Smooth muscle cell (in vitro differentiated cells): ENCODE data around the gene RFX6. TPM values are rescaled to one million over a fixed set of nuclear protein-coding genes. Genes with fewer than 3 reads are reported as not detected.

Experiments
- DNase-seq: peaks from one replicate; lab custom pipeline; 2025; ENCODE audit not compliant: unreplicated experiment; lab: John Stamatoyannopoulos, UW
- H2AFZ ChIP-seq: fragments of 200-600 bp; sonication (generic); 2 replicates; pipeline ENCODE4 v1.6.0; 2016; ENCODE audit warnings: antibody characterized with exemption, low read depth, mild to moderate bottlenecking
- H3F3A ChIP-seq: fragments of 200-600 bp; sonication (generic); 2 replicates; pipeline ENCODE4 v1.6.0; 2017; ENCODE audit warnings: antibody characterized with exemption, low read depth
- H3K27ac ChIP-seq: fragments of 200-600 bp; sonication (generic); 2 replicates; pipeline ENCODE4 v1.5.1; 2016; ENCODE audit warnings: low read depth, mild to moderate bottlenecking
- H3K27me3 ChIP-seq: fragments of 200-600 bp; sonication (generic); 2 replicates; pipeline ENCODE4 v1.6.1; 2016; ENCODE audit warnings: low read depth, mild to moderate bottlenecking
- H3K36me3 ChIP-seq: fragments of 200-600 bp; sonication (generic); 2 replicates; pipeline ENCODE4 v1.5.1; 2016; ENCODE audit warnings: low read depth
- H3K4me1 ChIP-seq: fragments of 200-600 bp; sonication (generic); 2 replicates; pipeline ENCODE4 v1.5.1; 2016; ENCODE audit warnings: low read depth
- H3K4me2 ChIP-seq: fragments of 200-600 bp; sonication (generic); 2 replicates; pipeline ENCODE4 v1.6.0; 2016; ENCODE audit warnings: mild to moderate bottlenecking
- H3K4me3 ChIP-seq: fragments of 200-600 bp; sonication (generic); 2 replicates; pipeline ENCODE4 v1.5.1; 2016; ENCODE audit warnings: mild to moderate bottlenecking
- H3K79me2 ChIP-seq: fragments of 200-600 bp; sonication (generic); 2 replicates; pipeline ENCODE4 v1.6.0; 2016; ENCODE audit warnings: low read depth, mild to moderate bottlenecking
- H3K9ac ChIP-seq: fragments of 200-600 bp; sonication (generic); 2 replicates; pipeline ENCODE4 v1.6.0; 2016; ENCODE audit warnings: low read depth
- H3K9me3 ChIP-seq: fragments of 200-600 bp; sonication (generic); replicated peaks from 2 replicates; pipeline ENCODE4 v1.5.1; 2016; ENCODE audit warnings: low read depth
- H4K20me1 ChIP-seq: fragments of 200-600 bp; sonication (generic); 2 replicates; pipeline ENCODE4 v1.6.0; 2016; ENCODE audit warnings: low read depth
- CTCF ChIP-seq: fragments of 200-600 bp; sonication (generic); IDR thresholded peaks from 2 replicates; pipeline ENCODE4 v1.5.1; 2017; ENCODE audit warnings: borderline replicate concordance, mild to moderate bottlenecking, antibody characterized with exemption; ENCODE audit not compliant: insufficient read depth, poor library complexity, severe bottlenecking
- WGBS: methylation state at CpG from one replicate; pipeline ENCODE4 v1.1.7; 2016; ENCODE audit warnings: low lambda C conversion rate; 5-methylcytosine and 5-hydroxymethylcytosine counted together
- polyA plus RNA-seq: library from polyadenylated mRNA; unstranded; fragments of >200 nt; fragmentation: Nextera tagmentation; extraction: Ambion mirVana; gene quantifications from 2 replicates; pipeline ENCODE4 v1.2.1, GENCODE V29; 2016
- total RNA-seq: library from RNA; depleted of rRNA; stranded (reverse); fragments of >200 nt; gene quantifications from 2 replicates; pipeline ENCODE4 v1.2.3, GENCODE V29; 2014

Gene RFX6
- total and polyA plus RNA-seq, 2 experiments from 2014 or later = not detected

GRCh38 chr6:116975600-116975999 lies 98.6 kb downstream of the RFX6 start:
- H2AFZ ChIP-seq = peak overlapping the region; percentile 5
- H3K9ac ChIP-seq = no peak overlapping the region
- no peaks in the 10 kb centered on the region for H3K9me3 ChIP-seq
- no peaks in the 10 kb centered on the region for H3F3A ChIP-seq
- TF ChIP-seq CTCF = no peak
- no peaks in the 10 kb centered on the region for H3K4me1 ChIP-seq
- H3K4me2 ChIP-seq = no peak overlapping the region
- WGBS = 61% methylated on average over 3 of the region's 3 CpGs
- H3K27ac ChIP-seq = no peak overlapping the region
- H3K36me3 ChIP-seq = no peaks in the 10 kb centered on the region
- no peaks in the 10 kb centered on the region for H4K20me1 ChIP-seq
- no peaks in the 10 kb centered on the region for H3K27me3 ChIP-seq
- no peaks in the 10 kb centered on the region for H3K79me2 ChIP-seq
- H3K4me3 ChIP-seq = no peak overlapping the region
- no peak for DNase-seq

GRCh38 chr6:116979560-116979959 lies 102.5 kb downstream of the RFX6 start:
- no peaks in the 10 kb centered on the region for H3K27me3 ChIP-seq
- no peaks in the 10 kb centered on the region for H3K79me2 ChIP-seq
- no peaks in the 10 kb centered on the region for H3F3A ChIP-seq
- no peak for TF ChIP-seq CTCF
- H3K36me3 ChIP-seq = no peaks in the 10 kb centered on the region
- no peak overlapping the region for H3K4me3 ChIP-seq
- no peaks in the 10 kb centered on the region for H3K4me1 ChIP-seq
- H3K4me2 ChIP-seq = no peak overlapping the region
- H4K20me1 ChIP-seq = no peaks in the 10 kb centered on the region
- no peak for DNase-seq
- no peak overlapping the region for H2AFZ ChIP-seq
- WGBS = 61% methylated on average over 1 of the region's 1 CpG
- no peaks in the 10 kb centered on the region for H3K9me3 ChIP-seq
- no peak overlapping the region for H3K9ac ChIP-seq
- H3K27ac ChIP-seq = no peak overlapping the region

Other genes starting within 250 kb of the RFX6 start
- gene ZUP1, start 208.5 kb upstream of the RFX6 start, total RNA-seq = 18.2 and 24.7 TPM in 2 replicates
- 11.4 and 13.6 TPM in 2 replicates for gene ZUP1, start 208.5 kb upstream of the RFX6 start, polyA plus RNA-seq
- gene KPNA5, start 196.0 kb upstream of the RFX6 start, total RNA-seq = 15.5 and 19.2 TPM in 2 replicates
- 1.6 and 1.8 TPM in 2 replicates for gene KPNA5, start 196.0 kb upstream of the RFX6 start, polyA plus RNA-seq
- gene FAM162B, start 111.5 kb upstream of the RFX6 start, total RNA-seq = 0.18 TPM in 1 of 2 replicates, not detected in the other
- 0.61 and 0.63 TPM in 2 replicates for gene FAM162B, start 111.5 kb upstream of the RFX6 start, polyA plus RNA-seq
- not detected in 2 replicates for gene GPRC6A, start 48.2 kb upstream of the RFX6 start, total RNA-seq
- not detected in 2 replicates for gene GPRC6A, start 48.2 kb upstream of the RFX6 start, polyA plus RNA-seq